ENCODE results near the gene YARS1. TPM values are rescaled to one million over a fixed set of nuclear protein-coding genes. Genes with fewer than 3 reads are reported as not detected.

The YARS1 gene
- total RNA-seq, 1 experiment from 2014 or later = 262 TPM

DNA sequence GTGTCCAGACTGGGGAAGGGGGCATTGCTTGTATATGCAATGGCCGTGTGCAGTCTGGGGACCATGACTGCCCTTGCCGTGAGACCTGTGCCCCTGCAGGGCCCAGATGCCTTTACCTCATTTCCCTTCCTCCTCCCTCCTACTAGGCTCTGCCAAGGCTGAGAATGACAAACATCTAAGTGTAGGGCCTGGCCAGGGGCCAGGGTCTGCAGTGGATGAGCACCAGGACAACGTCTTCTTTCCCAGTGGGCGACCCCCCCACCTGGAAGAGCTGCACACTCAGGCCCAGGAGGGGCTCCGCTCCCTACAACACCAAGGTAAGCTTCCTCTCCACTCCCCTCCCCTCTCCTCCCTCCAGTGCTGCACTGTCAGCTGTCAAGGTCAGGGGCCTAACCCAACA, 49.5 kb downstream of the YARS1 start:
- Histone ChIP-seq H3K4me1 (ENCODE audit: insufficient read depth, low read length, poor library complexity, severe bottlenecking) (no peaks in the 10 kb centered on the region), H3K4me3 (ENCODE audit: low read depth, low read length, poor library complexity, severe bottlenecking) (no peak overlapping the region), H3K9me3 (ENCODE audit: low read depth, low read length, poor library complexity, severe bottlenecking) (no peaks in the 10 kb centered on the region), H3K27ac (ENCODE audit: low read depth, low read length, poor library complexity, severe bottlenecking) (no peak overlapping the region), H3K27me3 (replicated peaks; ENCODE audit: insufficient read depth, low read depth, low read length, poor library complexity) (no peaks in the 10 kb centered on the region), H3K36me3 (ENCODE audit: insufficient read depth, low read length, poor library complexity, severe bottlenecking) (no peaks in the 10 kb centered on the region)
- POLR2A ChIA-PET (ENCODE audit: low non-redundant PET) = no interaction called here
- CTCF ChIA-PET = no interaction called here
- TF ChIP-seq EZH2 (IDR thresholded peaks at IDR 0.05; ENCODE audit: borderline replicate concordance, low read depth, low read length, poor library complexity, severe bottlenecking) = no peak
- TF ChIP-seq, protein P1, sequence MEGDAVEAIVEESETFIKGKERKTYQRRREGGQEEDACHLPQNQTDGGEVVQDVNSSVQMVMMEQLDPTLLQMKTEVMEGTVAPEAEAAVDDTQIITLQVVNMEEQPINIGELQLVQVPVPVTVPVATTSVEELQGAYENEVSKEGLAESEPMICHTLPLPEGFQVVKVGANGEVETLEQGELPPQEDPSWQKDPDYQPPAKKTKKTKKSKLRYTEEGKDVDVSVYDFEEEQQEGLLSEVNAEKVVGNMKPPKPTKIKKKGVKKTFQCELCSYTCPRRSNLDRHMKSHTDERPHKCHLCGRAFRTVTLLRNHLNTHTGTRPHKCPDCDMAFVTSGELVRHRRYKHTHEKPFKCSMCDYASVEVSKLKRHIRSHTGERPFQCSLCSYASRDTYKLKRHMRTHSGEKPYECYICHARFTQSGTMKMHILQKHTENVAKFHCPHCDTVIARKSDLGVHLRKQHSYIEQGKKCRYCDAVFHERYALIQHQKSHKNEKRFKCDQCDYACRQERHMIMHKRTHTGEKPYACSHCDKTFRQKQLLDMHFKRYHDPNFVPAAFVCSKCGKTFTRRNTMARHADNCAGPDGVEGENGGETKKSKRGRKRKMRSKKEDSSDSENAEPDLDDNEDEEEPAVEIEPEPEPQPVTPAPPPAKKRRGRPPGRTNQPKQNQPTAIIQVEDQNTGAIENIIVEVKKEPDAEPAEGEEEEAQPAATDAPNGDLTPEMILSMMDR (conservative IDR thresholded peaks at IDR 0.05; ENCODE audit: low read depth, low read length) = no peak
- no peak for DNase-seq (ENCODE audit: low spot score)
- no TSS peak for BruUV-seq (replicated peaks)
- intact Hi-C loops (cut with micrococcal nuclease; ENCODE audit: unreplicated experiment) = no loop called here

- Histone ChIP-seq H3K4me3 (ENCODE audit: low read depth, low read length, poor library complexity, severe bottlenecking) (no peak overlapping the region), H3K36me3 (ENCODE audit: insufficient read depth, low read length, poor library complexity, severe bottlenecking) (no peaks in the 10 kb centered on the region), H3K9me3 (ENCODE audit: low read depth, low read length, poor library complexity, severe bottlenecking) (no peaks in the 10 kb centered on the region), H3K27ac (ENCODE audit: low read depth, low read length, poor library complexity, severe bottlenecking) (no peak overlapping the region), H3K4me1 (ENCODE audit: insufficient read depth, low read length, poor library complexity, severe bottlenecking) (no peaks in the 10 kb centered on the region), H3K27me3 (replicated peaks; ENCODE audit: insufficient read depth, low read depth, low read length, poor library complexity) (no peaks in the 10 kb centered on the region)
- CTCF ChIA-PET = no interaction called here
- DNase-seq (ENCODE audit: low spot score) = no peak
- POLR2A ChIA-PET (ENCODE audit: low non-redundant PET) = no interaction called here
- no TSS peak for BruUV-seq (replicated peaks)
- TF ChIP-seq EZH2 (IDR thresholded peaks at IDR 0.05; ENCODE audit: borderline replicate concordance, low read depth, low read length, poor library complexity, severe bottlenecking) = no peak
- TF ChIP-seq, protein P1 (conservative IDR thresholded peaks at IDR 0.05; ENCODE audit: low read depth, low read length) = no peak
- intact Hi-C loops (cut with micrococcal nuclease; ENCODE audit: unreplicated experiment) = no loop called here
These were observed 50.0 kb downstream of the YARS1 start for GRCh38 chr1:32767156-32767555.

- DNase-seq (ENCODE audit: low spot score) = no peak
- Histone ChIP-seq H3K4me1 (ENCODE audit: insufficient read depth, low read length, poor library complexity, severe bottlenecking) (peaks cover 5% of the 10 kb centered on the region), H3K27ac (ENCODE audit: low read depth, low read length, poor library complexity, severe bottlenecking) (no peak overlapping the region), H3K27me3 (replicated peaks; ENCODE audit: insufficient read depth, low read depth, low read length, poor library complexity) (no peaks in the 10 kb centered on the region), H3K4me3 (ENCODE audit: low read depth, low read length, poor library complexity, severe bottlenecking) (no peak overlapping the region), H3K36me3 (ENCODE audit: insufficient read depth, low read length, poor library complexity, severe bottlenecking) (no peaks in the 10 kb centered on the region), H3K9me3 (ENCODE audit: low read depth, low read length, poor library complexity, severe bottlenecking) (no peaks in the 10 kb centered on the region)
- BruUV-seq (replicated peaks) = no TSS peak
- ChIA-PET POLR2A (ENCODE audit: low non-redundant PET) (no interaction called here), CTCF (interaction anchor here (0.5 kb wide), 1 partner anchor 246 kb away, joined by 5 read pairs; no protein-coding TSS in a partner anchor)
- TF ChIP-seq, protein P1 (conservative IDR thresholded peaks at IDR 0.05; ENCODE audit: low read depth, low read length) = no peak
- no peak for TF ChIP-seq EZH2 (IDR thresholded peaks at IDR 0.05; ENCODE audit: borderline replicate concordance, low read depth, low read length, poor library complexity, severe bottlenecking)
- intact Hi-C loops (cut with micrococcal nuclease; ENCODE audit: unreplicated experiment) = no loop called here
These were observed 50.7 kb downstream of the YARS1 start for GRCh38 chr1:32766328-32766972.

Measured in A673 (cell line).